HepG2 (cell line): ENCODE measurements around the gene SYNE2.

ENCODE experiments used
- FOXA1 ChIP-seq, 2 experiments: fragments of 450-650 bp in 1 of 2; sonication (generic) in 1 of 2; formaldehyde crosslinking in 1 of 2; IDR thresholded peaks; 2 replicates each; pipeline versions ENCODE4 v1.4.0 to v1.6.1; 2016 to 2020; ENCODE audit warnings: missing genetic modification reagents in 1 of 2
- NFYB ChIP-seq: sonication (generic); formaldehyde crosslinking; IDR thresholded peaks from 2 replicates; pipeline ENCODE4 v1.4.0; 2020; ENCODE audit warnings: missing genetic modification reagents
- SP2 ChIP-seq: sonication (generic); formaldehyde crosslinking; IDR thresholded peaks from 2 replicates; pipeline ENCODE4 v1.5.1; 2020; ENCODE audit warnings: mild to moderate bottlenecking, missing genetic modification reagents
- TSC22D2 ChIP-seq: sonication (generic); formaldehyde crosslinking; IDR thresholded peaks from 2 replicates; pipeline ENCODE4 v1.5.1; 2020; ENCODE audit warnings: missing genetic modification reagents, mild to moderate bottlenecking, borderline replicate concordance
- ZNF709 ChIP-seq: sonication (generic); formaldehyde crosslinking; IDR thresholded peaks from 2 replicates; pipeline ENCODE4 v1.5.0; 2020; ENCODE audit warnings: mild to moderate bottlenecking, missing genetic modification reagents

GRCh38 chr14:63852271-63852816 lies 460 bp upstream of the SYNE2 start:
- TF ChIP-seq NFYB (no peak), TSC22D2 (CRISPR knock-in tag) (no peak), FOXA1 (IDR thresholded peaks at IDR 0.05) (no peak), FOXA1 (CRISPR knock-in tag; IDR thresholded peaks at IDR 0.05) (no peak), SP2 (CRISPR knock-in tag) (no peak), ZNF709 (CRISPR knock-in tag) (no peak)
